SJCRH30 (cell line): ENCODE data around the gene SIAH3. TPM values are rescaled to one million over a fixed set of nuclear protein-coding genes. Genes with fewer than 3 reads are reported as not detected.
A peak's percentile ranks its signal among the peaks of the same experiment; 100 is the strongest.

Experiments used
- DNase-seq, 2 experiments: peaks; one replicate each; pipeline ENCODE4 v3.0.0-alpha.2; 2015 to 2020
- H3K27ac ChIP-seq: fragments of 250-450 bp; sonication (Bioruptor Pico); 2 replicates; pipeline ENCODE4 v1.5.1; 2020; ENCODE audit warnings: mild to moderate bottlenecking, moderate library complexity
- H3K27me3 ChIP-seq: fragments of 250-450 bp; sonication (Bioruptor Pico); 2 replicates; pipeline ENCODE4 v1.5.1; 2020; ENCODE audit warnings: mild to moderate bottlenecking, moderate library complexity
- H3K36me3 ChIP-seq: fragments of 250-450 bp; sonication (Bioruptor Pico); 2 replicates; pipeline ENCODE4 v1.5.1; 2020; ENCODE audit warnings: mild to moderate bottlenecking, moderate library complexity
- H3K4me1 ChIP-seq: fragments of 250-450 bp; sonication (Bioruptor Pico); 2 replicates; pipeline ENCODE4 v1.5.1; 2020; ENCODE audit warnings: mild to moderate bottlenecking, moderate library complexity
- H3K4me3 ChIP-seq: fragments of 250-450 bp; sonication (Bioruptor Pico); 2 replicates; pipeline ENCODE4 v1.5.1; 2020; ENCODE audit warnings: mild to moderate bottlenecking, moderate library complexity
- H3K9me3 ChIP-seq: fragments of 250-450 bp; sonication (Bioruptor Pico); replicated peaks from 2 replicates; pipeline ENCODE4 v1.5.1; 2020; ENCODE audit warnings: mild to moderate bottlenecking, moderate library complexity
- total RNA-seq: library from RNA; depleted of rRNA; stranded (reverse); fragments of >200 nt; shearing (Covaris generic); gene quantifications from 2 replicates; pipeline ENCODE4 v1.2.3, GENCODE V29; 2014

The SIAH3 gene
- total RNA-seq, 1 experiment from 2014 or later = not detected

GRCh38 chr13:45816427-45816826 is 35.1 kb downstream of the SIAH3 start:
- H3K9me3 ChIP-seq = no peaks in the 10 kb centered on the region
- no peaks in the 10 kb centered on the region for H3K36me3 ChIP-seq
- no peaks in the 10 kb centered on the region for H3K27me3 ChIP-seq
- no peak for DNase-seq
- H3K4me1 ChIP-seq = no peaks in the 10 kb centered on the region
- H3K27ac ChIP-seq = no peak overlapping the region
- no peak overlapping the region for H3K4me3 ChIP-seq

GRCh38 chr13:45812695-45813372 is 38.7 kb downstream of the SIAH3 start:
- H3K36me3 ChIP-seq = no peaks in the 10 kb centered on the region
- H3K27me3 ChIP-seq = no peaks in the 10 kb centered on the region
- no peaks in the 10 kb centered on the region; the same call in 1 of the 2 replicates for H3K4me1 ChIP-seq
- no peak for DNase-seq
- H3K9me3 ChIP-seq = no peaks in the 10 kb centered on the region
- no peak overlapping the region for H3K27ac ChIP-seq
- no peak overlapping the region for H3K4me3 ChIP-seq

- Histone ChIP-seq H3K27ac (no peak overlapping the region), H3K4me1 (peaks cover 3% of the 10 kb centered on the region; the same call in 1 of the 2 replicates), H3K27me3 (no peaks in the 10 kb centered on the region), H3K4me3 (no peak overlapping the region), H3K9me3 (no peaks in the 10 kb centered on the region), H3K36me3 (no peaks in the 10 kb centered on the region)
- DNase-seq = no peak
These were observed 39.5 kb downstream of the SIAH3 start for GRCh38 chr13:45811891-45812694.

GRCh38 chr13:45809801-45810394 is 41.7 kb downstream of the SIAH3 start:
- H3K9me3 ChIP-seq = no peaks in the 10 kb centered on the region
- peaks cover 3% of the 10 kb centered on the region; the same call in 1 of the 2 replicates for H3K4me1 ChIP-seq
- H3K27me3 ChIP-seq = no peaks in the 10 kb centered on the region
- no peak overlapping the region for H3K4me3 ChIP-seq
- H3K36me3 ChIP-seq = no peaks in the 10 kb centered on the region
- no peak overlapping the region for H3K27ac ChIP-seq
- DNase-seq = no peak

- Histone ChIP-seq H3K27ac (no peak overlapping the region), H3K36me3 (no peaks in the 10 kb centered on the region), H3K4me1 (peaks cover 3% of the 10 kb centered on the region; the same call in 1 of the 2 replicates), H3K4me3 (no peak overlapping the region), H3K9me3 (no peaks in the 10 kb centered on the region), H3K27me3 (no peaks in the 10 kb centered on the region)
- no peak for DNase-seq
These were observed 42.6 kb downstream of the SIAH3 start for GRCh38 chr13:45808925-45809324.

GRCh38 chr13:45807520-45808099 is 43.9 kb downstream of the SIAH3 start:
- H3K4me1 ChIP-seq = peaks cover 3% of the 10 kb centered on the region; the same call in 1 of the 2 replicates
- H3K9me3 ChIP-seq = no peaks in the 10 kb centered on the region
- H3K27me3 ChIP-seq = no peaks in the 10 kb centered on the region
- H3K36me3 ChIP-seq = no peaks in the 10 kb centered on the region
- no peak overlapping the region for H3K4me3 ChIP-seq
- peak; percentile 33 to 66 for DNase-seq
- H3K27ac ChIP-seq = peak overlapping the region; percentile 0; the same call in 1 of the 2 replicates

- no peak overlapping the region for H3K27ac ChIP-seq
These were observed 51.1 kb downstream of the SIAH3 start for GRCh38 chr13:45800485-45800884.

GRCh38 chr13:45799451-45799850 is 52.1 kb downstream of the SIAH3 start:
- no peak overlapping the region for H3K27ac ChIP-seq
- no peaks in the 10 kb centered on the region for H3K27me3 ChIP-seq
- no peaks in the 10 kb centered on the region for H3K4me1 ChIP-seq
- H3K4me3 ChIP-seq = no peak overlapping the region
- no peaks in the 10 kb centered on the region for H3K36me3 ChIP-seq
- DNase-seq = no peak
- H3K9me3 ChIP-seq = no peaks in the 10 kb centered on the region

More at GRCh38 chr13:45800485-45800884, 51.1 kb downstream of the SIAH3 start:
- no peaks in the 10 kb centered on the region for H3K27me3 ChIP-seq
- no peak for DNase-seq
- H3K4me3 ChIP-seq = no peak overlapping the region
- H3K9me3 ChIP-seq = no peaks in the 10 kb centered on the region
- no peaks in the 10 kb centered on the region for H3K4me1 ChIP-seq
- no peaks in the 10 kb centered on the region for H3K36me3 ChIP-seq

- Histone ChIP-seq H3K4me3 (no peak overlapping the region), H3K27me3 (no peaks in the 10 kb centered on the region), H3K27ac (no peak overlapping the region), H3K9me3 (no peaks in the 10 kb centered on the region), H3K4me1 (no peaks in the 10 kb centered on the region), H3K36me3 (no peaks in the 10 kb centered on the region)
- DNase-seq = no peak
These were observed 52.7 kb downstream of the SIAH3 start for GRCh38 chr13:45798851-45799250.

- no peaks in the 10 kb centered on the region for H3K27me3 ChIP-seq
- no peaks in the 10 kb centered on the region for H3K9me3 ChIP-seq
- no peaks in the 10 kb centered on the region for H3K4me1 ChIP-seq
- no peak overlapping the region for H3K4me3 ChIP-seq
- no peaks in the 10 kb centered on the region for H3K36me3 ChIP-seq
- no peak for DNase-seq
- H3K27ac ChIP-seq = no peak overlapping the region
These were observed 54.9 kb downstream of the SIAH3 start for GRCh38 chr13:45796426-45797235.

- Histone ChIP-seq H3K27ac (no peak overlapping the region), H3K36me3 (no peaks in the 10 kb centered on the region), H3K4me3 (no peak overlapping the region), H3K9me3 (no peaks in the 10 kb centered on the region), H3K27me3 (no peaks in the 10 kb centered on the region), H3K4me1 (no peaks in the 10 kb centered on the region)
- DNase-seq = no peak
These were observed 58.7 kb downstream of the SIAH3 start for GRCh38 chr13:45792827-45793303.

- Histone ChIP-seq H3K36me3 (no peaks in the 10 kb centered on the region), H3K9me3 (no peaks in the 10 kb centered on the region), H3K27ac (no peak overlapping the region), H3K4me1 (no peaks in the 10 kb centered on the region), H3K27me3 (no peaks in the 10 kb centered on the region), H3K4me3 (no peak overlapping the region)
- no peak for DNase-seq
These were observed 63.5 kb downstream of the SIAH3 start for GRCh38 chr13:45788011-45788410.

- no peak for DNase-seq
- no peaks in the 10 kb centered on the region for H3K9me3 ChIP-seq
- H3K4me1 ChIP-seq = no peaks in the 10 kb centered on the region
- no peaks in the 10 kb centered on the region for H3K27me3 ChIP-seq
- H3K36me3 ChIP-seq = no peaks in the 10 kb centered on the region
- H3K4me3 ChIP-seq = no peak overlapping the region
- H3K27ac ChIP-seq = no peak overlapping the region
These were observed 64.2 kb downstream of the SIAH3 start for GRCh38 chr13:45787346-45787745.

GRCh38 chr13:45786293-45786920 is 65.1 kb downstream of the SIAH3 start:
- H3K4me1 ChIP-seq = peaks cover 8% of the 10 kb centered on the region
- H3K4me3 ChIP-seq = no peak overlapping the region
- no peak for DNase-seq
- H3K27me3 ChIP-seq = no peaks in the 10 kb centered on the region
- H3K9me3 ChIP-seq = no peaks in the 10 kb centered on the region
- no peak overlapping the region for H3K27ac ChIP-seq
- no peaks in the 10 kb centered on the region for H3K36me3 ChIP-seq
